Renal pelvis (tissue), 4 donors: ENCODE measurements around the gene HIPK4. TPM values are rescaled to one million over a fixed set of nuclear protein-coding genes. Genes with fewer than 3 reads are reported as not detected.

Experiments
- DNase-seq: peaks from one replicate; pipeline ENCODE4 v3.0.0-alpha.2; 2013
- polyA plus RNA-seq, 3 donors: library from polyadenylated mRNA; unstranded; fragments of 120-200 nt; gene quantifications; one replicate each; pipeline ENCODE4 v1.2.1, GENCODE V29; 2013; ENCODE audit not compliant: insufficient read length in 3 of 3

HIPK4 gene
- polyA plus RNA-seq, 3 donors = 0.09 to 0.19 (median 0.16) TPM

DNA sequence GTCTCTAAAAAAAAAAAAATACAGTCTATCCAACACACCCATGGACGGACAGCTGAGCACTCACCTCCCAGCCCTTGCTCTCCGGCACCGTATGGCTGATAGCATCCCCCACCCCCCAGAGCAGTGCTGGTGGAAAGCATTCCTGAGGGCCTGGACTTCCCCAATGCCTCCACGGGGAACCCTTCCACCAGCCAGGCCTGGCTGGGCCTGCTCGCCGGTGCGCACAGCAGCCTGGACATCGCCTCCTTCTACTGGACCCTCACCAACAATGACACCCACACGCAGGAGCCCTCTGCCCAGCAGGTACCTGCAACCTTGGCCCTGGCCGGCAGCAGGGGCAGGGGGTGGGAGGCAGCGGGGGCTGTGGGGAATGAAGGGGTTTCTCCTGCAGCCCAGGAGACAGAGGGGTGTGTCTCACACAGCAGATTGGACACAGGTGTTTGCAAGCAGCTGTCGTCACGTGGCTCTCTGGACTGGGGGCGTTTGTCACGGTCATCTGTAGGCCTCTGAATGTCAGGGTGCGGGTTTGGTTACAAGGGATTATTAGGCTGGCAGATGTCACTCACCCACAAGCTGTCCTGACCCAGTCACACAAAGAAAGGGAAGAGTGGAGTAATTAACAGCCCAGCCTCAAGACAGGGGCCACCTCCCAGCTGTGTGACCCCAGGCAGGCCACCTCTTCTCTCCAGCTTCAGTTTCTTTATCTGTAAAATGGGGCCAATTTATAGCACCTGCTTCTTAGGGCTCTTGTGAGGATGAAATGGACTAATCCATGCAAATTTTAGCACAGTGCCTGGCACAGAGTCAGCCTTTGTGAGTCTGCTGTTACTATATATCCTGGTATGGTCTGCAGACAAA is 22.2 kb downstream of the HIPK4 start:
- DNase-seq = no peak

DNA sequence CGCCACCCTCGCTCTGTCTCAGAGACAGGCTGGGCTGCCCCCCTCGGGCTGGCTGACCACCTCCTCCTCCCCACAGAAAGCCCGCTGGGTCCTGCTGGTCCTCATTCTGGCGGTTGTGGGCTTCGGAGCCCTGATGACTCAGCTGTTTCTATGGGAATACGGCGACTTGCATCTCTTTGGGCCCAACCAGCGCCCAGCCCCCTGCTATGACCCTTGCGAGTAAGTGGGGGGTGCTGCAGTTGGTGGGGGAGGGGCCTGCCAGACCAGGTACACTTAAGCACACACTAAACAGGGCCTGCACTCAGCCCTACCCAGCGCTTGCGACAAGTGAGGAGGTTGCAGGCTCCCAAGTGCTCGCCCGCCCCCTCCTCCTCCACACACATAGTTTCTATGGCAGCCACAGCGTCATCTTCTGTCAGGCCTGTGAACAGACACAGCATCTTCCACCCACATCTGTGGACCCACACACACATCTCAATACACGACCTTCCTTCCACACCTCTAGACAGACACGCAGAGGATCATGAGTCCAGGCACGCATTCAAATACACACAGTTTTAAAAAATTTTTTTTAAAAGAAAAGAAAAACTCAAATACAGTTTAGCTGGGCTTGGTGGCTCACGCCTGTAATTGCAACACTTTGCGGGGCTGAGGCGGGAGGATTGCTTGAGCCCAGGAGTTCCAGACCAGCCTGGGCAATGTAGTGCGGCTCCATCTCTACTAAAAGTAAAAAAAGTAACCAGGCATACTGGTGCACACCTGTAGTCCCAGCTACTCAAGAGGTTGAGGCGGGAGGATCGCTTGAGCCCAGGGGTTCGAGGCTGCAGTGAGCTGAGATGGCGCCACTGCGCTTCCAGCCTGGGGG is 23.1 kb downstream of the HIPK4 start:
- peak; percentile 57 for DNase-seq

DNA sequence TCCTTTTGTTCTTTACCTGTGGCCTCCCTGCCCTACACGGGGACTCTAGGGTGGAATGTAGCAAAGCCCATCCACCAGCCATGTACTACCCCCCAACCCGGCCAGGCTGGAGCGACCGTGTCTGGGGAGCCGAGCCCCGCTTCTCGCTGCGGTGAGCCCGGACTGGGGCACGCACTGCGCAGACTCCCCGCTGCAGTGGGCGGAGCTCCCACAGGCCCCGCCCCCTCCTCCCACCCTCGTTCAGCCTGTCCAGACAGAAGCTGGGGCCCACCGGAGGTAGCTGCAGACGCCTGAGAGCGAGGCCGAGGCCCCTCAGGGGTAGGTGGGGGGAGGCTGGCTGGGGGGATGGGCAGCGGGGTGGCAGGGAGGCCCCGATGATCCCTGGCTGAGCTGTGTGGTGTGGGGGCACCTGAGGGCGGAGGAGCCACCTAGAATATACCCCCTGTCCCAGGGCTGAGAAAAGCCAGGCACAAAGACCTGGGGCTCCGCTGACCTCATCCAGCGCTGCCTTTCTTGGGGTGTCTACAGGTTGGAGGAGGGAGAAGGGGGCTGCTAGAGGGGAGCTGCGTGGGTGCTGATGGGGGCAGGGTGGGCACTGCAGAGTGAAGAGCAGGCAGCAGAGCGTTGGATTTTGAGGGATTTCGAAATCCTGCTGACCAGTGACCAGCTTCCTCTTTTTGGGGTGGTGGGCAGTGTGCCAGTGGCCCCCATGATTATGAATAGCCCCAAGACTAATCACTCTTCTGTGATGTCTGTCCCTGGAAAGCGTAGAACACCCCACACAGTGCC is 24.2 kb downstream of the HIPK4 start:
- peak; percentile 86 for DNase-seq

DNA sequence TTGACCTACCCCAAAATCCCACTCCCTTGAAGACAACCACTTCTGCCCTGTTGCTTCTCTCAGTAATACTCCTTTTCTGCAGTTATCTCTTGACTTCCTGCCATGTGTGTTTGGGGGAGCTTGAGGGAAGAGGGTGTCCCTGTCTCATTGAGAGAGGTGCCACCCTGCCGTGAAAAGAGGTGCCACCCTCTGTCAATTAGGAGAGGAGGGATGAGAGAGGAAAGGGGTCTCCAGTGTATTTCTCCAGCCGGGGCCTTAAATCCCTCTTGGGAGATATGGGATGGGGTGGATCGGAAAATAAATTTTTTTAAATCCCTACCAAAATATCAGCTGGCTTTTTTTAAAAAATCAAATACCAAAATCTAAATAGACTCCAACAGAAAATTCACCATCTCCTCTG is 25.0 kb downstream of the HIPK4 start:
- no peak for DNase-seq

DNA sequence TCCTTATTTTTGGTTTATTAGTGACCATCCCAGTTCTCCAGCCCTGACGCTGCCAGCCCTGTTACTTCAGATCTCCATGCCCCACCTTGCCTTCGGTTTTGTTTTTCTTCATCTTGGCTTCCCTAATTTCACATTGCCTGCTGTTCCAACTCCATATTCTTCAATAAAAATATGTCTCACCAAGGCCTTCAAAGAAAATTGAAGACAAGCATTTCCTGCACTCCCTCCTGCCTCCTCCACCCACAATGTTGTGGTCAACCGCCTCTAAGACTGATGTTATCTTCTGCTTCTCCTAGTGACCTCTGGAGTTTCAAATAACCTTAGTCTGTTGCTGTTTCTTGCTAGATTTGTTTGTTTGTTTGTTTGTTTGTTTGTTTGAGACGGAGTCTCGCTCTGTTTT is 26.9 kb downstream of the HIPK4 start:
- no peak for DNase-seq

DNA sequence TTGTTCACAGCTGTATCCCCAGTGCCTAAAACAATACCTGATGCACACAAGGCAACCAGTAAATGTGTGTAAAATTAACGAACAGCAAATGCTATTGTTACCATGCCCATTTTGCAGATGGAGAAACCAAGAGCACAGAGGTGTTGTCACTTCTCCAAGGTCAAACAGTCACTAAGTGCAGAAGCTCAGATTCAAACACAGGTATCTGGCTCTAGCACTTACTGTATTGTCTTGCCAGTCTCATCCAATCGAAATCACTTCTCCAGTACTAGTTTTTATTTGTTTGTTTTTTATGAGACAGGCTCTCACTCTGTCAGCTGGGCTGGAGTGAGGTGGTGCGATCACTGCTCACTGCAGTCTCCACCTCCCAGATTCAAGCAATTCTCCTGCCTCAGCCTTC is 27.8 kb downstream of the HIPK4 start:
- no peak for DNase-seq

DNA sequence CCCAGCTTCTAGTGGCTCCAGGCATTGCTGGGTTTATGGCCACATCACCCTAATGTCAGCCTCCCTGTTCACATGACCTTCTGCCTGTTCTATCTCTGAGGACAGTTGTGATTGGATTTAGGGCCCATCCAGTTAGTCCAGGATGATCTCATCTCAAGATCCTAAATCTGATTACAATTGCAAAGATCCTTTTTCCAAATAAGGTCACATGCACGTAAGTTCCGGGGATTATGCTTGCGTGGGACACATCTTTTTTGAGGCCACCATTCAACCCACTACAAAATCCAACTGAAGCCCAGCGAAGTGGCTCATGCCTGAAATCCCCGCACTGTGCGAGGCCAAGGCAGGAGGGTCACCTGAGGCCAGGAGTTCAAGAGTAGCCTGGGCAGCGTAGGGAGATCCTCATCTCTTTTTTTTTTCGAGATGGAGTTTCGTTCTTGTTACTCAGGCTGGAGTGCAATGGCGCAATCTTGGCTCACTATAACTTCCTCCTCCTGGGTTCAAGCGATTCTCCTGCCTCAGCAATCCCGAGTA is 29.2 kb downstream of the HIPK4 start:
- no peak for DNase-seq

DNA sequence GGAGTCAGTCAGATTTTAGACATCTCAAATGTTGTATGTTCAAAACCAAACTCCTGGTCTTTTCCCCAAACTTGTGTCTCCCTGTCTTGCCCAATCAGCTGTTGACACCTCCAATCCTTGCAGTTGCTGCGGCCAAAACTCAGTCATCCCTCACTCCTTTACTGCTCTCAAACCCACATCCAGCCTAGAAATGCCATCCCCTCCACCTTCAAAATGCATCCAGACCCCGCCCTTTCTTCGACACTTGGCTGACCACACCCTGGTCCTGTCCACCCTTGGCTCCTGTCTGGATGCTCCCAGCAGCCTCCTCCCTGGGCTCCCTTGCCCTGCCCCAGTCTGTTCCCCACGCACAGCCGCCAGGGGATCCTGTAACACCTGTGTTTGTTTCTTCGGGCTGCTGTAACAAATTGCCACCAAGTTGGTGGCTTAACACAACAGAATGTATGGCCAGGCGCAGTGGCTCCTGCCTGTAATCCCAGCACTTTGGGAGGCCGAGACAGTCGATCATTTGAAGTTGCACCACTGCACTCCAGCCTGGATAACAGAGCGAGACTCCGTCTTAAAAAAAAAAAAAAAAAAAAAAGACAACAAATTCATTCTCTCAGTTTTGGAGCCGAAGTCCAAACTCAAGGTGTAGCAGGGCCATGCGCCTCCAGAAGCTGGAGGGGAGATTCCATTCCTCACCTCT is 29.8 kb downstream of the HIPK4 start:
- DNase-seq = no peak

DNA sequence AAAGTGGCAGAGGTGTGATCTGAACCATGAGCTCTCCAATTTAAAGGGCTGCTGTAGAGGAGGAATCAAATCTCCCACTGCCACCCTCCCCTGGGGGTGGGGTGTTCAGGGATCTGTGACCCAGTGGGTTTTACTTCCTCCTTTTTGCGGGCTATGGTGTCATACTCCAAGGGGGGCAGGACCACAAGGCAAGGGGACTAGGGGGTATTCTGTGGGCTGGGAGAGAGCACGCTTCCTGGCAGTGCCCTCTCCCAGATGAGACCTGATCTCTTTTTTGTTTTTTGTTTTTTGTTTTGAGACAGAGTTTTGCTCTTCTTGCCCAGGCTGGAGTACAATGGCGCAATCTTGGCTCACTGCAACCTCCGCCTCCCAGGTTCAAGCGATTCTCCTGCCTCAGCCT is 31.2 kb downstream of the HIPK4 start:
- no peak for DNase-seq

DNA sequence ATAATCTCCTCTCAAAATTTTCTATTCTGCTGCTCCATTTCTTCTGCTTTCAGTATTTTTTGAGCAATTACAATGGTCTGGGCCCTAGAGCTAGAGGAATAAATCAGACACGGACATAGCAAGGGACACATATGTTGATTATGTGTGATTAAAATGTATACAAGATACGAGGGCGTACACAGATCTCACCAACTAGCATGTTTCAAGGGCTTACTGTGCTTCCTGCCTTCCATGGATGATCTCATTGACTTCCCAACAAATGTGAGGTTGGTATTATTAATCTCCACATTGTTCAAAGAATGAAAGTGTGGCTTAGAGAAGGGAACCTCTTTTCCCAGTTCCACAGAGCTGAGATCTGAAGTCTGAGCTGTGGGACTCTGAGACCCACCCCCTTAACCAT is 32.3 kb downstream of the HIPK4 start:
- no peak for DNase-seq

DNA sequence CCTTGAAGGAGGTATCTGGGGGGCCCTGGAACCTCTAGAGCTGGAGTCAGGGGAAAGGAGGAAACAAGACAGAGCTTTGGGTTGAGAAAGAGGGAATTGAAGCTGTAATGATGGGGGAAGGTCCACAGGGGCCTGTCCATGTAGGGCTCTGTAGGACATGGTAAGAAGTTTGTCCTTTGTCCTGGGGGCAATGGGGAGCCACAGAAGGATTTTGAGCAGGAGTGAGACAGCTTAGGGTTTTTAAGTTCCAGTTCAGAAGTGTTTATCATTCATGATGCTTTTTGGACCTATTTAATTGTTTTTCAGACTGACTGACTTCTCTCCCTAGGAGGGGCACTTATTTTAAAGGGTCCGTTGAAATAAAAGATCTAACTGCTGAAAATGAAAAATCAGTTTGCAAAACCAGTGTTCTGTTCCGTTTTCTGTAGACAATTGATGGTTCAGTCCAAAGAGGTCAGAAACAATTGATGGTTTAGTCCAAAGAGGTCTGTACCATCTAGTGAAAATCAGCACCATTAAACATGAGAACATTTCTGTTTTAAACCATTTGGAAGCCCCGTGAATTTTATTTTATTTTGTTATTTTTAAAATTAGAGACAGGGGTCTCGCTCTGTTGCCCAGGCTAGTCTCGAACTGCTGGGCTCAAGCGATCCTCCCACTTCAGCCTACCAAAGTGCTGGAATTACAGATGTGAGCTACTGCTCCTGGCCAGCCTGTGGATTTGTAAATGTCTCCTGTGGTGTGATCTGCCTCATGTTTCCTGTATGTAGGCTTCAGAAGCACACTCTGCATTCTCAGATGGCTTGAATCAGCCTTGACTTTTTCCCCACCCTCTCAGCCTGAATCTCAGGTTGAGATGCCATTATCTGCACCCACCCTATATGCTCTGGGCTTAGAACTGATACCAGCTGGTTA is 33.0 kb downstream of the HIPK4 start:
- no peak for DNase-seq

DNA sequence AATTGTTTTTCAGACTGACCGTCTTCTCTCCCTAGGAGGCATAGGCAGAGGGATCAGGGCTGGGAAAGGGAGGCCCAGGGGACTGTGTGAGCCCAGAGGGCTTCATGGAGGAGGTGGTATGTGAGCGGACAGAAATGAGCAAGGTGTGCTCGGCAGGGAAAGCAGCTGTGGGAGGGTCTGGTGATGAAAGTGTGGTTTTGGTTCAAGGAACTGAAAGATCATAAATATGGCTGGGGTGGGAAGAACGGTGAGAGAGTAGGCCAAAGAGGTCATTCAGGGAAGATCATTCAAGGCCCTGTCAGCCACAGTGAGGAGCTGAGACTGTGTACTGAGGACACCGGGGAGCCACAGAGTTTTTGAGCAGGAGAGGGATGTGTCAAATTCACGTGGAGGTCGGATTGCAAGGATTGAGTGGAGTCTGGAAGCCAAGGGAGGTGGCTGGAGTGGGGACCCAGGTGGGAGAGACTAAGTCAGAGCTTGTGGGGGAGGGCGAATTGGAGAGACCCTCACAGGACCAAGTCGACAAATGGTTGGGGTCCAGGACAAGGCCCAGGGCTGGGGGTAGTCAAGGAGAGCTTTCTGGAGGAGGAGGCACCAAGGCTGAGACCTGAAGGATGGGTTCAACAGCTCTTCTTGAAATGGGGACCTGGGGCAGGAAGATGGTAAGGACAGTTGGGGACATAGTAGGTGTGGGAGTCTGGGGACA is 33.9 kb downstream of the HIPK4 start:
- DNase-seq = no peak

DNA sequence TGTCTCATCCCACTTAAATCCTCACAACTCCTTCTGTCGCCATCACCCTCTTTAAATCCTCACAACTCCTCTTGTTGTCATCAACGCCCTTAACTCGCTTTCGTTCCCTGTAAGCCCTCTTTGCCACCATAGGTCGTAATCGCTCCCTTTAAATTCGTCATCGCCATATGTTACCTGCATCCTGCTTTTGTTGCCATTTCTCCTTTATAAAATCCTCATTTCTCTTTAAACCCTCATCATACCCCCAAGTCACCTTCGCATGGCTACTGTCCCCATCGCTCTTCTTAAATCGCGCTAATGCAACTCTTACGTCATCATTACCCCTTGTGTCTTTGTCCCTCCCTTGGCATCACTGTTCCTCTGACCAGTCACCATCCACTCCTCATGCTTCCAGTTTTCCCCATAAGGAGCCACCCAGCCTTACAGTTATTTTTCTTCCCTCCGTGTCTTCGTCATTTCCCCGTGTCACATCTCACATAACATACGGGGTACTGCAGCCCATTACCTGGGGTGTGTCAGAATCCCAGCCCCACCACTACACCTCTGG is 40.9 kb downstream of the HIPK4 start:
- DNase-seq = peak; percentile 40

DNA sequence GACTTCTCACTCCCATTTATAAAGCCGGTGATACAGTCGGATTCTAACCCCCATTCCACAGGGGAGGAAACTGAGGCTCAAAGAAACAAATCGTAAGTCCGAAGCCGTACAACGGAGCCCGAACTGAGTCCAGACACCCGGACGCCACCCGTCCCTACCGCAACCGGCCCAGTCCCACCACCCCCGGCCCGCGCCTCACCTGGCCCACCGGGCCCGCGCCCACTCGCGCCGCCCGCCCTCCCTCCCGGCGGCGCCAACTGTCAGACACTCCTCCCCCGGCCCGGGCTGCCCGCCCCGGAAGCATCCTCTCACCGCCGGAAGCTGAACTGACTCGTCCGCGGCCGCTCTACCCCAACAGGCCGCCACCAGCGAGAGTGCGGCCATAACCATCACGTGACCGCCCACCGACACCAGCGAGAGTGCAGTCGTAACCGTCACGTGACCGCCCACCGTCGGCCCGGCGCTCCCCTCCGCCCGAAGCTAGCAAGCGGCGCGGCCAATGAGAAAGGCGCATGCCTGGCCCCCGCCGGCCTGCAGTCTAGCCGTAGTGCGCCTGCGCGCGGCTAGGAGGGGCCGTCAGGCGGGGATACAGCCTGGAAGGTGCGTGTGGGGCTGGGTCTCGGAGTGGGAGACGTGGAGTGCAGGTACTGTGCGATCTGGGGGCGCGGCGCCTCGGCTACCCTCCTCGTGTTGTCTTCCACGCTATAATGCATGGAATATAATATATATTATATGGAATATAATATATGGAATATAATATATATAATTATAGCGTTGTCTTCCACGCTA is 41.7 kb downstream of the HIPK4 start, which contains the start of the genes C19orf47 and PLD3:
TSS of gene C19orf47 (minus strand) at position 273 of the 789 bp plus-strand sequence. CDS start 6,540 bp downstream, outside the sequence.
TSS of gene PLD3 (plus strand) at position 571 of the 789 bp plus-strand sequence. CDS start 17,789 bp downstream, outside the sequence.
- DNase-seq = peak; percentile 98

DNA sequence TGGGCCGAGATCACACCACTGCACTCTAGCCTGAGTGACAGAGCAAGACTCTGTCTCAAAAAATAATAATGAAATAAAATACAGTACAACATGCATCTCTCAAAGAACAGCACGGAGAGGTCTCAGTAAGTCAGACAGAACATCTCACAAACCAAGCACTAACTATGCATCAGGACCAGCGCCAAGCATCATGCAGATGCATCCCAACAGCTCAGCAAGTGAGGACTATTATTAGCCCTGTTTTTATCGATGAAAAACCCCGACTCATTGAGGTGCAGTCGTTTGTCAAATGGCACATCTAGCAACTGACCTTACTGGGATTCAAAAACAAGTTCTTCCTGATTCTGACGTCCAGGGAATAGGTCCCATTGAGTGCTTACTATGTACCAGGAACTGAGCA is 45.6 kb downstream of the HIPK4 start:
- no peak for DNase-seq

DNA sequence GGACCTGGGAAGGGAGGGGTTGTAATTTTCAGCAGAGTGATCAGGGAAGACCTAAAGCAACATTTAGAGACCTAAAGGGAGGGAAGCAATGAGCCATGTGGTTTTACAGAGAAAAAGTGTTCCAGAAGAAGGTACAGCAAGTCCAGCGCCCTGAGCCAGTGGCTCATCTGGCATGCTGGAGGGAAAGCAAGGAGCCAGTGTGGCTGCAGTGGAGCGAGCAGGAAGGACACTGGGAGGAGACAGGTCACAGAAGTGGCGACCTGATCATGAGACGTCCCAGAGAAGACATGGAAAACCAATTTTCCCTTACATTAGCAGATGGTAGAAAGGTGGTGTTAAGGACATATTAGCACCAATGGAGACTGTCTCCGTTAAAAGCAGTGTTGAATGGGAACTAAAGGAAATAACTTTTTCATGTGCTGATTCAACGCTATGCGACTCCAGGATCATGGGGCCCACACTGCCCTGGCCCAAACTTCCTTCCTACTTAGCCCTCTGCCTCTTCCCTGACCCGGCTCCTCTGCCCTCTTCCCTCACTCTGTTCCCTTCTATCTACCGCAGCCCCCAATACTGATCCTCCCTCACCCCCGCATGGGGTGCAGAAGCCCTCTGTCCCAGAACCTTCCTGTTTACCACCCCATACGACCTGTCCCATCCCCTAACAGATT is 47.2 kb downstream of the HIPK4 start:
- DNase-seq = no peak
